GM19467 (cell line): ENCODE data around the gene VPS18.
A peak's percentile ranks its signal among the peaks of the same experiment; 100 is the strongest.

Experiments
- ATAC-seq: cut with Tn5 transposase; IDR thresholded peaks from one replicate; pipeline ENCODE4 v1.9.1; 2021; ENCODE audit warnings: mild to moderate bottlenecking, moderate library complexity; ENCODE audit not compliant: unreplicated experiment

VPS18 gene

DNA sequence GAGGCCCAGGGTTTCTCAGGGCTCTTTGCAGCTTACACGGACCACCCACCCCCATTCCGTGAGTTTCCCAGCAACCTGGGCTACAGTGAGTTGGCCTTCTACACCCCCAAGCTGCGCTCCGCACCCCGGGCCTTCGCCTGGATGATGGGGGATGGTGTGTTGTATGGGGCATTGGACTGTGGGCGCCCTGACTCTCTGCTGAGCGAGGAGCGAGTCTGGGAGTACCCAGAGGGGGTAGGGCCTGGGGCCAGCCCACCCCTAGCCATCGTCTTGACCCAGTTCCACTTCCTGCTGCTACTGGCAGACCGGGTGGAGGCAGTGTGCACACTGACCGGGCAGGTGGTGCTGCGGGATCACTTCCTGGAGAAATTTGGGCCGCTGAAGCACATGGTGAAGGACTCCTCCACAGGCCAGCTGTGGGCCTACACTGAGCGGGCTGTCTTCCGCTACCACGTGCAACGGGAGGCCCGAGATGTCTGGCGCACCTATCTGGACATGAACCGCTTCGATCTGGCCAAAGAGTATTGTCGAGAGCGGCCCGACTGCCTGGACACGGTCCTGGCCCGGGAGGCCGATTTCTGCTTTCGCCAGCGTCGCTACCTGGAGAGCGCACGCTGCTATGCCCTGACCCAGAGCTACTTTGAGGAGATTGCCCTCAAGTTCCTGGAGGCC, 5.4 kb downstream of the VPS18 start:
- no peak for ATAC-seq

DNA sequence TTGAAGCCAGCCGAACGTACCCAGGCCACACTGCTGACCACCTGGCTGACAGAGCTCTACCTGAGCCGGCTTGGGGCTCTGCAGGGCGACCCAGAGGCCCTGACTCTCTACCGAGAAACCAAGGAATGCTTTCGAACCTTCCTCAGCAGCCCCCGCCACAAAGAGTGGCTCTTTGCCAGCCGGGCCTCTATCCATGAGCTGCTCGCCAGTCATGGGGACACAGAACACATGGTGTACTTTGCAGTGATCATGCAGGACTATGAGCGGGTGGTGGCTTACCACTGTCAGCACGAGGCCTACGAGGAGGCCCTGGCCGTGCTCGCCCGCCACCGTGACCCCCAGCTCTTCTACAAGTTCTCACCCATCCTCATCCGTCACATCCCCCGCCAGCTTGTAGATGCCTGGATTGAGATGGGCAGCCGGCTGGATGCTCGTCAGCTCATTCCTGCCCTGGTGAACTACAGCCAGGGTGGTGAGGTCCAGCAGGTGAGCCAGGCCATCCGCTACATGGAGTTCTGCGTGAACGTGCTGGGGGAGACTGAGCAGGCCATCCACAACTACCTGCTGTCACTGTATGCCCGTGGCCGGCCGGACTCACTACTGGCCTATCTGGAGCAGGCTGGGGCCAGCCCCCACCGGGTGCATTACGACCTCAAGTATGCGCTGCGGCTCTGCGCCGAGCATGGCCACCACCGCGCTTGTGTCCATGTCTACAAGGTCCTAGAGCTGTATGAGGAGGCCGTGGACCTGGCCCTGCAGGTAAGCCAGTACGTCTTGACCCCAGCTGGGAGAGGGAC, 6.2 kb downstream of the VPS18 start:
- ATAC-seq = no peak

GRCh38 chr15:40901053-40901443, 6.8 kb downstream of the VPS18 start:
- no peak for ATAC-seq

GRCh38 chr15:40902605-40903561, 8.6 kb downstream of the VPS18 start:
- ATAC-seq = no peak

DNA sequence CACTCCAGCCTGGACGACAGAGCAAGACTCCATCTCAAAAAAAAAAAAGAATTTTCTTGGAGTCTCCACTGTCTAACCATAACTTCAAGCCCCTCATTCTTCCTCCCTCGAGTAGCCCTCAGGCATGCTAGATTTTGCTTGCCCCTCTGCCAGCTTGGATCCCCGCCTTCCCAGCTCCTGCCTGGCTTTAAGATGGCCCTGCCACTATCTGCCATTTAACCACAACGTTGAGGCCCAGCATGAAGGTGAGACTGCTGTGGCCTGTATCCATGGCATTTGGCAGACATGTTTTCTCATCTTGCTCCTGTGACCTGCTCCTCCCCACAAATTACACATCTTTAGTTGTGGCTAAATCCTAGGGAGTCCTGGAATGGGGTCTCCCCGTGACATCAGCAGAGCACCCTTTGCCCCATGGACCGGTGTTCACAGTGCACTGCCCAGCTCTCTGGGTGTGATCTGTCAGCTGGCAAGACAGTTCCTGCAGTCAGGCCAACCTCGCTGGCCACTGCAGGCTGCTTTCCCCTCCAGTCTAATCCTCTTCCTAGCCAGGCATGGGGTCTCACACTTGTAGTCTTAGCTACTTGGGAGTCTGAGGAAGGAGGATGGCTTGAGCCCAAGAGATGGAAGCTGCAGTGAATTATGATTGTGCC, 10.4 kb downstream of the VPS18 start:
- ATAC-seq = no peak

DNA sequence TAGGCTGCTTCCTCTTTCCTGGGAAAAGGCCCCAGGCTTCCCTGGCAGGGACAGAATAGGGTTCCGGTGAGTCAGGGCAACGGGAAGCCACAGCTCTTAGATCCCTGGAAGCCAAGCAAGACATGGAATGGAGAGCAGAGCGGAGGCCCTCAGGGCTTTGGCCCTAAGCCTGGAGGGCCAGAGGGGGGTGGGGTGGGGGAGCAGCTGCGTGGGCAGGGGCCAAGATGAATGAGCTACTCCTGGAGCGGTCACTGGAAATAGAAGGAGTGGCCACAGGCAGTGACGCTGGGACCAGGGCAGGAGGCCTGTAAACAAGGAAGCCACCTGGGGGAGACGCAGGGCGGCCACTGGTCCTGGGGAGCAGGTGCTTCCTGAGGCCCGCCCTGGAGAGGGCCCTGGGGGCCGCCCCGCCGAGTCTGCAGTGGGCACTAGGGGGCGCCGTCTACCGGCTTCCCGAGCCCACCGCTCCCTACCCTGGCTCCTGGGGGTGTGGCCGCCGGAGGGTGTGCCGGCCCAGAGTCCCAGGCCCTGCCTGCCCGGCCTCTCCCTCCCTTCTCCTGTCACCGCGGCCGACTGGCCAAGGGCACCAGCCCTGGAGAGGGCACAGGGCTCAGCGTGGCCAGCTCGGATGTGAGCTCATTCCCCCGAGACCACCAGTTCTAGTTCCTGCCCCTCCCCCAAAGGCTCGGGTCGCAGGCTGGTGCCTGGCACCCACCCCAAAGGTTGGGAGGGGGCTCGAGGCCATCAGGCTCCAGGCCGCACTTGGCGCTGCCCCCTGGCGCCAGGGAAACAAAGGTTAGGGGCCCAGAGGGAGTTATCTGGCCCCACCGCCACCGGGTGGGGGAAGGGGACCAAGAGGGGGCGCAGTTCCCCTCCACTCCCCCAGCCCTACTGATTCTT, 12.1 kb downstream of the VPS18 start:
- peak; percentile 50 for ATAC-seq

- ATAC-seq = peak; percentile 8
Measured at GRCh38 chr15:40906991-40907802, 12.9 kb downstream of the VPS18 start.

GRCh38 chr15:40908095-40908494, 13.8 kb downstream of the VPS18 start:
- ATAC-seq = no peak

GRCh38 chr15:40909662-40910630, 15.7 kb downstream of the VPS18 start:
- no peak for ATAC-seq

GRCh38 chr15:40911141-40911540, 16.9 kb downstream of the VPS18 start:
- ATAC-seq = no peak

GRCh38 chr15:40911693-40912092, 17.4 kb downstream of the VPS18 start:
- no peak for ATAC-seq

DNA sequence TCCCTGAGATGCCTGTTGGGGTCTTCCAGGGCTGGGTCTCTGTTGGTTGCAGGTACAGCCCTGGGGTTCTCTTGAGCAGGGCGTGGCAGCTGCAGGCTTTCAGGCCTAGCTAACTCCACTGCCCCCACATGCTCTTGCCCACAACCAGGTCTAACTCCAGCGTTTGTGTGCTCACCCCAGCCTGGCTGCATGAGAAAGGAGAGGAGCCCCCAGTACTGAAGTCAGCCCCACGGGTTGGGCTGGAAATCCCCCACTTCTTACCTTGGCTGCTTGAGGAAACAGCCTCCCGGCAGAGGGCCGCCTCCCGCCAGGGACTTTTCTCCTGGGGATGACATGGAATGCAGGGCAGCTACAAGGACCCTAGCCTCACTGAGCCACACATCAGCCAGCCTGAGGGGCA, 18.2 kb downstream of the VPS18 start:
- no peak for ATAC-seq

- ATAC-seq = no peak
Measured at GRCh38 chr15:40914013-40914412, 19.8 kb downstream of the VPS18 start.

- no peak for ATAC-seq
Measured at GRCh38 chr15:40914486-40914885, 20.2 kb downstream of the VPS18 start.

DNA sequence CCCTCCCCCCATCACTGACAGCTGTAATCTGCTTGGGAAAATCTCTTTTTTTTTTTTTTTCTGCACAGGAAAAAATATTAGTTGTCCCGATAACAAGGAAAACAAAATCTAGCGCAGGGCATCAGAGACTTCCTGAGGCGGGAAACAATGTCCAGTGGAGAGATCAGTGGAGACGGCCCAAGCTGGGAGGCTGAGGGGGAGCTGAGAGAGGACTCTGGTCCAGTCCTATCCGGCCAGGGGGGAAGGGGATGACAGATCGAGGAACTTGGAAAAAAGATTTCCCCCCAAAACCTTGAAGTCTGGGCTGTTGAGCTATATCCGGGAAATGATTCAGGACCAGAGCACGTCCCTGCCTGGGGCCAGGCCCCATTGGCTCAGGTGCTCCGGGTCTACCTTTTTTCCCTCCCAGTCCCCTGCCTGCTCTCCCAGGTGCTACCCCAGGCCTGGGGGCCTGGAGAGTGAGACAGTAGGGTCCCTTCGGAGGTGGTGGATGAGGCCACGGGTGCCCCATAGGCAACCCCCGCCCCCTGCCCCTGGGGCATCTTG, 20.9 kb downstream of the VPS18 start:
- ATAC-seq = no peak

GRCh38 chr15:40915679-40916078, 21.4 kb downstream of the VPS18 start:
- ATAC-seq = no peak

GRCh38 chr15:40917585-40917984, 23.3 kb downstream of the VPS18 start:
- no peak for ATAC-seq
